ENCODE data around the gene PDZK1IP1.

The PDZK1IP1 gene

GRCh38 chr1:47137198-47137597 lies 52.6 kb downstream of the PDZK1IP1 start, which contains the start of gene CYP4A22:
CYP4A22 (plus strand) TSS chr1:47137441; CDS start chr1:47137486, 45 bp downstream.
- DNase-seq (ENCODE audit: low spot score), result no peak

All from CD4-positive, alpha-beta T cell treated with Interleukin-6 at 100 ng/mL for 8 hours (primary cell).